Activated T-cell treated with anti-CD3 and anti-CD28 coated beads, Interleukin-2, amount 50 U/mL, for 72 hours (primary cell): ENCODE results near the gene TTK. TPM values are rescaled to one million over a fixed set of nuclear protein-coding genes. Genes with fewer than 3 reads are reported as not detected.
"Not testable (repeated sequence)": the region's sequence is repeated elsewhere in the genome, so short reads cannot be mapped to it uniquely, and the experiment has no call there.

ENCODE experiments used
- ATAC-seq, 2 donors: fragments of 150-1000 bp; cut with Tn5 transposase; replicated peaks in 1 of 2; 2 replicates each; pipeline ENCODE4 v1.10.0; 2021; ENCODE audit warnings: moderate library complexity in 2 of 2, mild to moderate bottlenecking in 1 of 2
- DNase-seq, 2 donors: peaks; one replicate each; pipeline ENCODE4 v3.0.0; 2021 to 2022; ENCODE audit warnings: mixed read lengths in 1 of 2
- H3K27ac Mint-ChIP-seq: one replicate; pipeline ENCODE4 v1.8.0; 2022; ENCODE audit warnings: mild to moderate bottlenecking, moderate library complexity, mixed read lengths
- H3K27me3 Mint-ChIP-seq: one replicate; pipeline ENCODE4 v1.8.0; 2022; ENCODE audit warnings: low read depth, mixed read lengths
- H3K36me3 Mint-ChIP-seq, 2 donors: one replicate each; pipeline ENCODE4 v1.8.0; 2022; ENCODE audit warnings: mixed read lengths in 2 of 2, mild to moderate bottlenecking in 1 of 2; ENCODE audit not compliant: insufficient read depth in 2 of 2
- H3K4me1 Mint-ChIP-seq: one replicate; pipeline ENCODE4 v1.8.0; 2022; ENCODE audit warnings: low read depth, mixed read lengths
- H3K4me3 Mint-ChIP-seq, 2 donors: one replicate each; pipeline ENCODE4 v1.8.0; 2022; ENCODE audit warnings: mild to moderate bottlenecking in 2 of 2, mixed read lengths in 2 of 2, moderate library complexity in 2 of 2
- H3K9me3 Mint-ChIP-seq, 2 donors: one replicate each; pipeline ENCODE4 v1.8.0; 2022; ENCODE audit warnings: mixed read lengths in 2 of 2
- total RNA-seq, 2 donors: library from RNA; stranded (reverse); gene quantifications; one replicate each; pipeline ENCODE4 v1.2.3, GENCODE V29; 2022

Gene TTK
- total RNA-seq, 2 donors from 2014 or later = 34.8 to 37.9 TPM

DNA sequence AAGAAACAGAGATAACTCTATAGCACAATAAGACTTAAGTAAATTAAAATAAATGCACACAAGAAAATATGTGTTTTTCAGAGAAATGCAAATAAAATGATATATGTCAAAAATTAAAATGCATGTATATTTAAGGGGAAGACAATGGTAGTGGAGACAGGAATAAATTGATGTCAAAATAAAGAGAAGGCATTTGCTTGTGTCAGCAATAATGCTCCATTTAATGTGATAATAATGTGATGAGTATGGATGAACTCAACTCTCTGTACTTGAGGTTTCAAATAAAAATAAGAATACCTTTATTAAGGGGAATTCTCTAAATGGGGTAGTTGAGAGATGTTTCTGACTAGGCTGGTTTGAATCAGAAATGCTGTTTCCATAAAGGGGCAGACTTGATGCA, 56.3 kb downstream of the TTK start:
- DNase-seq (no peak), ATAC-seq (no peak)
- Mint-ChIP-seq H3K36me3 (no peaks in the 10 kb centered on the region), H3K27me3 (peaks cover 7% of the 10 kb centered on the region), H3K27ac (no peak overlapping the region), H3K4me3 (no peak overlapping the region), H3K4me1 (no peaks in the 10 kb centered on the region), H3K9me3 (no peaks in the 10 kb centered on the region)

DNA sequence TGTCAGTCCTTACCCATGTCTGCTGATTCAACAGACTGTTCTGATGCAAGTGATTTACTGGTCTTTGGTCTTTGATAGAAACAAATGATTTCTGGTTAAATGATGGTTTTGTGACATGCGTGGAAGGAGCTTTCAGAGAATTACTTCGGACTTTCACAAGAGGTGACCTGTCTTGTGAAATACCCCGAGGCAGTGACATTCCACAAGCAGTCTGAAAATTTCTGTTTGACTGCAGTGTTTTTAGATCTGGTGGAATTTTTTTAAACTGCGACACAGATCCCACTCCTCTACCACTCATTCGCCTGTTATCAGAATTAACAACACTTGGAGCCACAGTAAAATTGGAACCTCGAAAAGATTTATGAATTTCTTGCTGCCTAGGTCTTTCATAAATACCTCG, 63.7 kb downstream of the TTK start:
- not testable (repeated sequence) for ATAC-seq, H3K27ac Mint-ChIP-seq, H3K9me3 Mint-ChIP-seq, H3K27me3 Mint-ChIP-seq, H3K4me1 Mint-ChIP-seq, H3K36me3 Mint-ChIP-seq, H3K4me3 Mint-ChIP-seq, DNase-seq

DNA sequence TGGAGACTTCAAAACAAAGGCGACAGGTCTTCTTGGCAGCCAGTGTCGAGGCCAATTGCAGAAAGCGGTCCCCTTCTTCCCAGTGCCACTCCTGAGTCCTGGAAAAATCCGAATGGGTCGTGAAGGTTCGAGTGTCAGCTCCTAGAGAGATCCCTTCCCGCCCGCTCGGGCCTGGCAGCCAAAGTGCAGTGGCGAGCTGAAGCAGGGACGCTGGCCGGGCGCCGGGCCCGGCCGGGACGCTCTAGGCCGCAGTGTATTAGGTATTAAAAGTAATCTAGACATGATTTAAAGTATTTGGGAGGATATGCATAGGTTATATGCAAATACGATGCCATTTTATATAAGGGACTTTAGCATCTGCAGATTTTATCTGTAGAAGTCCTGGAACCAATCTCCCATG, 66.0 kb downstream of the TTK start:
- not testable (repeated sequence) for H3K27ac Mint-ChIP-seq, H3K27me3 Mint-ChIP-seq, H3K4me1 Mint-ChIP-seq, DNase-seq, ATAC-seq, H3K36me3 Mint-ChIP-seq, H3K9me3 Mint-ChIP-seq, H3K4me3 Mint-ChIP-seq

DNA sequence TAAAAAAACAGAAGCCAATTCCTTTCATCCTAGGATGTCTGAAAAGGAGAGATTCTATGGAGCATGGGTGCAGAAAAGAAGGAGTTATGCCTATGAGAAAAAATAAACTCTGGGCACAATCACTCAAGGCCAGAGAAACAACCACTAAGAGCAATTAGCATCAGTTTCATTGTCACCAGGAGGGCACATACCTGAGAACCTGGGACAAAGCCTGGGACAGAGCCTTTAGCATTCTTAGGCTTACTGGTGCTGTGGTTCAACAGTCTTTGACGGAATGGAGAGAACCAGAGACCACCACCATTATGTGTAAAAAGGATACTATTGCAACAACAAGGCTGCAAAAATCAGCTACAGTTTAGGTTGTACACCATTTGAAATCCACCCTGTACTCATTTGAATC, 72.6 kb downstream of the TTK start:
- Mint-ChIP-seq H3K4me1 (no peaks in the 10 kb centered on the region), H3K9me3 (peaks cover 0 to 4% of the 10 kb centered on the region in 2 donors), H3K27ac (no peak overlapping the region), H3K27me3 (no peaks in the 10 kb centered on the region), H3K4me3 (no peak overlapping the region), H3K36me3 (peaks cover 0 to 2% of the 10 kb centered on the region in 2 donors)
- no peak for DNase-seq
- no peak for ATAC-seq

DNA sequence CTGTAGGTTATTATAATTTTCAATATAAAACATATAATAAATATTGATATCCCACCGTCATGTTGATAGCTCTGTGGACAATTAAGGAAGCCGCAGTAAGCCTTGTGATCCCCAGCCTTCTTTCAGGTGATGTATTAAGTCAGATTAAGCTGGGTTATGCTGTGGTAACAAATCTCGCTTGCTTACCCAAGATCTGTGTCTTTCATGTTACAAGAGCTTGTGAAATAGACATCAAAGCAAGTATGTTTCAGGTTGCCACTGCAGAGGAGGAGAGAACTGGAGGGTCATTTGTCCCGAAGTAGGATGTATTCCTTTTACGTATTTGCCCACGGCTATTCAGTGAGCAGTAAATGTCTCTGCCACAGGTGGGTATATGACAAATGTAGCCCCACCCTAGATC, 84.2 kb downstream of the TTK start:
- H3K9me3 Mint-ChIP-seq = no peaks in the 10 kb centered on the region

DNA sequence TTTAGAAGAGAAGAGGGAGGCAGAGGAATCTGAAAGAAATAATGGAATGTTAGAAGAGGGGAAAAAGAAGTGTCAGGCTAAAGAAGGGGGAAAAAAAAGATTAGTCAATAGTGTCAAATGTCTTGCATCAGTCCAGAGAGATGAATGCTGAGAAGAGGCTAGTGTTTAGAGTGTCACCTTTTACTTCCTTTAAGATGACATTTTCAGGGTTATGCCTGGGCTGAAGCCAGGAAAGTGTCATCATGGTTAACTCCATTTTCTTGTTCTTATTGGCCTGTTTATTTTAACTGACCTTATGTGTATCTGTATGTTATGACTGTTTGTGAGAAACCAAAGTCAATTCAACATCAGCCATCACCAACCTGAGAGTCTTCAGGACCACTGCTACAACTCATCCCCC, 87.1 kb downstream of the TTK start:
- peak in 1 of 2 donors; percentile 60 for ATAC-seq
- H3K4me3 Mint-ChIP-seq = no peak overlapping the region
- no peak for DNase-seq
- no peaks in the 10 kb centered on the region for H3K36me3 Mint-ChIP-seq
- H3K4me1 Mint-ChIP-seq = no peaks in the 10 kb centered on the region
- H3K27me3 Mint-ChIP-seq = peaks cover 13% of the 10 kb centered on the region
- no peak overlapping the region for H3K27ac Mint-ChIP-seq
- no peaks in the 10 kb centered on the region for H3K9me3 Mint-ChIP-seq

More for the DNA sequence above, 84.2 kb downstream of the TTK start:
- H3K36me3 Mint-ChIP-seq = no peaks in the 10 kb centered on the region
- no peak overlapping the region for H3K4me3 Mint-ChIP-seq
- H3K27ac Mint-ChIP-seq = no peak overlapping the region
- no peaks in the 10 kb centered on the region for H3K4me1 Mint-ChIP-seq
- DNase-seq = no peak
- no peak for ATAC-seq
- H3K27me3 Mint-ChIP-seq = peaks cover 13% of the 10 kb centered on the region

Other genes starting within 250 kb of the TTK start
- gene ELOVL4, start 57.1 kb upstream of the TTK start, total RNA-seq = 1 to 10 TPM; 1.8 to 2.1 TPM
- 10 to 100 TPM; 13.7 to 18.2 TPM for gene BCKDHB, start 102.0 kb downstream of the TTK start, total RNA-seq